ENCODE measurements around the gene OLA1.

The OLA1 gene

DNA sequence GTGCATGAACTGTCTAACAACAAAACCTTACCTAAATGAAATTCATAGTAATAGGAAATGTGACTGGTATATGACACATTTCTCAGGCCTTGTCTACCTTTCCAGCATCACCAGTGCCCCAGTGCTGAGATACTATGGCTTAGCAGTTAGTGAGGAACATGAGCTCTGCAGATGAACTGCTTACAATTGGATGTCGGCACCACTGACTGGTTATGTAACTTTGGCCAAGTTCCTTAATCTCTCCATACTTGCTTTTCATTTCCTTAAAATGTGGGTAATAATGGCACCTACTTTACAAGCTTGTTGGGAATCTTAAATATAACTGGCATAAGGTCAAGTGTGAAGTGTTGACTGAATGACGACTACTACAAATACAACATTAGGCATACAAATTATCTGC, 136.3 kb downstream of the OLA1 start:
- DNase-seq = no peak

DNA sequence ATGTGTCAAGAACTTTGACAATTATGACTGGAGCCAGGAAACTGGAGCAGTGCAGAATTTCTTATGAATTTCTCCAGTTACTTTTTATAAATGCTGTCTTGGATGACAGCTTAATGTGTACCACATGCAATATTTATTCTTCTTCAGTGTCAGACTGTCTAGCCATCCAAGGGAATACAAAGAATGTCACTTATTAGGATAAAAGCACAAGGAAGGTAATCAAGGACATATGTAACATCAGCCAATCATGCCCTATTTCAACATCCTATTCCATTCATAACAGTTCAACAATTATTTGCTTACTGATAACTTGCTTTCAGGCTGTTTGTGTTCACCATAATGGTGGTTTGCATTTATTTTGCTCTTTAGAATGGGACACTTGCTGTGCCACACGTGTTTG, 139.8 kb downstream of the OLA1 start:
- no peak for DNase-seq

DNA sequence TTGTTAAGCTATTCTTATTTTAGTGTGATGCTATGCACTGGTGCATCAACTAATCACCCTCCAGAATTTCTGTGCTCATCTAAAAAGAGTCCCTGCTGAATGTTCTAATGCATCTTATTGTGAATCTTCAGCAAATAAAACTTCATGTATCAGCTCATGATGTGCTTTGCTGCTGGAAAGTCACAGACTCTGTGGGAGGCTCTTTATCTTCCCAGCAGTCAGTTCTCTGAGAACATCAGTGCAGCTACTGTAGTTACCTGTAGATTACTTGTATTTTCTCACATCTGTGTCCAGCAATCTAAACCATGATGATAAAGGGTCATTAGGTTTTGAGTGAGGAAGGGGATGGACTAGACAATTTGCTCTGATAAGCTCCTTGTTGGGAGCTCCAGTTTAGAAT, 141.6 kb downstream of the OLA1 start:
- no peak for DNase-seq

- DNase-seq = no peak
These were observed 153.8 kb downstream of the OLA1 start for GRCh38 chr2:174094542-174094941.

- no peak for DNase-seq
These were observed 157.9 kb downstream of the OLA1 start for GRCh38 chr2:174090476-174090875.

GRCh38 chr2:174088706-174089460, 159.4 kb downstream of the OLA1 start:
- DNase-seq = no peak

- no peak for DNase-seq
These were observed 161.6 kb downstream of the OLA1 start for GRCh38 chr2:174086708-174087107.

DNA sequence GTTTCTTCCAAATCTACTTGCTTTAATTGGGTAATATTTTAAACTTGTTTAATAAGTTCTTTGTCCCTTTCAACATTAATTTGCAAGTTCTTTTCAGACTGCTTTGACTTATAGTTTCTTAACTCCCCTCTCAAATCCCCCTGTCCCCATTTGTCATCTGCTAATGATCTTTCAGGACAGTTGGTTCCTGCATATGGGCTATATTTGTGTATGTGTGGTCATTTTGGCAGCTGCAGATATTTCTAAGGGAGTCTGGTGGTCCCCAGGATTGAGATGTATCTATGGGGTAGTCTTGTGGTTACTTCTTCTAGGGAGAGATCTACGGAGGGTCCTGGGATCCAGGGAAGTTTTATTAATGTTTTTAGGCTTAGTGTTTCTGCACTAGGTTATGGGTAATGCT, 162.6 kb downstream of the OLA1 start:
- DNase-seq = no peak

DNA sequence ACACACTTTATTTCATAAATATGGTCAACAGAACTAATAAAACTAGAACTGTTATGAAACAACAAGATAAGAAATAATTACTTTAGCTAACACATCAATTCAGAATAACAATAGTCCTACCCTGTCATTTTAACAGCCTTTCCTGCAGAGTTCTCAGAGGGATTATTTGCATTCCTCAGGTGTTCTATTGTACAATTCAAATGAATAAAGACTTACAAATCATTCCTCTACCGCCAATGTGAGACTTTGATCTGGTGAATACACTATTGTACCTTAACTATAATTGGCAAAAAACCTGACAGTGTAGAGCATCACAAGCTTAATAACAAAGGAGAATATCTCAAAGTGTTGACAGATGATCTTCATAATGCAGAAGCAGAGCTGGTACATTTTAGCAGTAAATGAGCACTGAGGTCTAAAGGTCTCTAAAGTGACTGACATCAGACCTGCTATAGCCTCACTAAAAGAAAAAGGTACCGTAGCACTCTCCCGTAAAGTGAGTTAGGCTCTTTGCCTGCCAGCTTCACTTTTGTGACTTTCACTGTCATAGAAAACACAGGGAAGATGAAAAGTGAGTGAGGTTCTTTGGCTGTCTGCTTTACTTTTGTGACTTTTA, 164.4 kb downstream of the OLA1 start:
- DNase-seq = no peak

DNA sequence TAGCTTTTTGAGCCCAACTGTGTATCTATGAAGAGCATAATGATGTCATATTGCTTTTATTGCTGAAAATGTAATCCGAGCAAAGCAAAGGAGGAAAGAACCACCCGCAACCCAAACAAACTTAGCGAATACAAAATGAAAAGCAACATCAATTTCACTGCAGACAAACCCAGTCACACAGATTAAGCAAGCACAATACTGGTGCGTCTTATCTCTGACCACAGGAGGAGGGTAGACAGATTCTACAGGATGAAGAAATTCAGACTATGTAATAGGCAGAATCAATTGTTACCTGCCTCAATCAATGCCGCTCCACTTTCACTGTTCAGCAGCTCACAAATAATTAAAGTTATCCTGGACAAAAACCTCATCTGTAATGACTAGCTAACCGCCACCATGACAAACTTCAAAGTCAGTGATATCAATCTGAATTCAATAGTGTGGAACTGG, 167.6 kb downstream of the OLA1 start:
- DNase-seq = no peak

DNA sequence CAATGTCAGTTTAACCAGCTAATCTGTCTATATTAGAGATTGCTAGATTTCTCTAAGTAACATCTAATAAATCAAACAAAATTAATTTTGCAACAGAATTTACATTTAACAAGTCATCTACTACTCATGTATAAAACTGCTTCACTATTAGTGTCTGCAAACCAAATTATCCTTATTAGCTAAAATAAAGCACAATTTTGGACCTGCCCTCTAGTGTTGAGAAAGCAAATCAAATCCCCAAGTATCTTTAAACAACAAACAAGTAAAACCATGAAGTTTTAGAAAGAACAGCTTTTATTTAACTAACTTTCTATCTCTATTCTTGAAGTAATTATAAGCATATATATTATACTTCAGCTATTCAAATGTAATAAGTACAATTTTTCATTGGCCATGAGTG, 170.1 kb downstream of the OLA1 start:
- no peak for DNase-seq

DNA sequence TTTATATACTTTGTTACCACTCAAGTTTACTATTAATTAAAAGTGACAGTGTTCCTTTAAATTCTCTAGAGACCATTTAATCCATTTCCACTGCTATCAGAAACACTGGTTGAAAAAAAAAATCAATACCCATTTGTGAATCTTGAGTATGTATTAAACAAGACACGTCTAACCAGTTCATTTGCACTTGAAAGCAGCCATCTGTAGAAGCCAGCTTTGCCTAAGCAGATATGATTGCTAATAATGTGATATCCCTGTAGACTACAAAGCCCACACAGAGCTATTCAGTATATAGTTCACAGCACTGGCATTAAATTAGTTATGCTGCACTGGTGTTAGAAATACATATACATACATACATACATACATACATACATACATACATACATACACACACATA, 171.4 kb downstream of the OLA1 start:
- no peak for DNase-seq

DNA sequence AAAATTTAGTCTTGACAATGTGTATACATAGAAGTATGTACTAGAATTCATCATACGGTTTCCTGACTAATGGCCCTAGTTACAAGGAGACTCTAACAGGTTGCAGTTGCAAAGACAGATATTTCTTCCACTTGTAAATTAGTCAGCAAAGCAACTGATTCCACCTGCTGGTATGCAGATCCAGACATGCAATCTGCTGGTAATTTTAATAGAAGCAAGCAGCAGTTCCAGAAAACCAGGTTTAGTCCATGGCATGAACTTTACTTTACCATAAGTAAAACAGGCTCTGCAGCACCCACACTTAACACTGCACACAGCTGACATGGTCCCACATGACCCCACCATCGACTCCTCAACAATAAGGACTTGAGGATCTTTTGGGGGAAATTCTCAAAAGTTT, 172.3 kb downstream of the OLA1 start:
- DNase-seq = no peak

DNA sequence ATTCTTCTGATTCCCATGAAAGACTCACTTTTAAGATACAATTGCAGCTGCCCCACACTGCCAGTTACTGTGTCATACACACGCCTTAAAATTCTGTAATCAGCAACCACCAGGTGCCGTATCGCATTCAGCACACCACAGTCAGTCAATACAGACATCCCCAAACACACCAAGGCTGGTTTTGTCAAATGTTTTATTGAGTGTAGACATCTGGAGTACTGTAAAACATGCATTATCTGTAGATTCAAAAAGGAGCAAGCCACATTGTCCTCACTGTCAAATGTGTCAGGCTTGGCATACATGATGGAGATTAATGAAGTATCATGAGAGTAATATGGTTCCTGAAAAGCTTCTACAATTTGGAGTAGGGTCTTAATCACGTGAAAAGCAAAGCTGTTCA, 173.5 kb downstream of the OLA1 start:
- no peak for DNase-seq

DNA sequence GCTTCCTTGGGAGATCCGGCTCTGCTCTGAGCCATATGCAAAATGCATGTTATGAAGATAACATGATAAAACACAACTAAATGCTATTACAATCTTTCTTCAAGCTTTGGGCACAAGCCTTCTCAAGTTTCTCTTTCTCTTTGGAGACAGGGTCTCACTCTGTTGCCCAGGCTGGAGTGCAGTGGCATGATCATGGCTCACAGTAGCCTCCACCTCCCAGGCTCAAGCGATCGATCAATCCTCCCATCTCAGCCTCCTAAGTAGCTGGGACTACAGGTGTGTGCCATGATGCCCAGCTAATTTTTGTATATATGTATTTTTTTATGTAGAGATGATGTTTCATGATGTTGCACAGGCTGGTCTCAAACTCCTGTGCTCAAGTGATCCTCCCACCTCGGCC, 175.5 kb downstream of the OLA1 start:
- DNase-seq = no peak

- no peak for DNase-seq
These were observed 176.3 kb downstream of the OLA1 start for GRCh38 chr2:174072069-174072468.

GRCh38 chr2:174071321-174071720, 177.0 kb downstream of the OLA1 start:
- DNase-seq = no peak

GRCh38 chr2:174070281-174070680, 178.1 kb downstream of the OLA1 start:
- no peak for DNase-seq

DNA sequence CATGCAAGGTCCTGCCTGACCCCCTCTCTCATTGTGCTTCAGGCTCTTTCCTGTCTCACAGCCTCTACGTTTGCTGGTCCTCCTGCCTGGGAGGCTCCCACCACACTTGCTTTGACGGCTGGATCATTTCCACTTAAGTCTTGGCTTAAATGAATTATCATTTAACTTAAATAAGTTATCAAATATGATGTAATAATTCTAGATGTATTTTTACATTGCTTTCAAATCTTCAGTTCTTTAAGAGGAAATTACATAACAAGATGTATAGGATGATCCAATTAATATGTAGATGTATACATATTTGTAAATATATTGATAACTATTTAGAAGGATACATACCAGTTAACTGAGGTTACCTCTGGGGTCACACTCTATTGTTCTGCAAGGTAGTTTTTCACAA, 180.5 kb downstream of the OLA1 start:
- no peak for DNase-seq

- no peak for DNase-seq
These were observed 181.5 kb downstream of the OLA1 start for GRCh38 chr2:174066871-174067270.

DNA sequence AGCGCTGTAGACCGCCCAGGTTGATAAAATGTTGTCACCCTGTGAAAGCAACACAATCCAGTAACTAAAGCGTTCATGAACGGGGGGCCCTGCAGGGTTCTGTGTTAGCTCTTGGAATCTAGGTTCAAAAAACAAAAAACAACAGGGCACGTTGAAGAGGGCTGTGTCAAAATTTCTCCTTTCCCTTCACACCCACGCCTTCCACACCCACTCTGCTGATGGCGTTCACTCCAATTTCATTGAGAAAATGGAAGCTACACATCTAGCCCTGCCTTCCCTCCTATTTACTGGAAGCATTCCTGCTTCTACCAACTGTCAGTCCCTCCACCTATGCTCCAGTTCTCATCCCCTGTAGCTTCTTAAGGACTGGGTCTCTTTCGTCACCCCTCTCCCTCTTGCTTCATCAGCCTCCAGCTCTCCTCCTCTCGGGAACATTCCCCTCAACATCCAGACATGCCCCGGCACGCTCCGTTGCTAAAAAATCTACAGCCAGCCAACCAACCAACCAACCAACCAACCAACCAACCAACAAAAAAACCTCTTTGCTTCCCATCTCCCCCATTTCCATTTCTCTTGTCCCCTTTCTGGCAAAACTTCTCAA, 184.7 kb downstream of the OLA1 start:
- DNase-seq = no peak

GRCh38 chr2:174062934-174063333, 185.4 kb downstream of the OLA1 start:
- DNase-seq = no peak

DNA sequence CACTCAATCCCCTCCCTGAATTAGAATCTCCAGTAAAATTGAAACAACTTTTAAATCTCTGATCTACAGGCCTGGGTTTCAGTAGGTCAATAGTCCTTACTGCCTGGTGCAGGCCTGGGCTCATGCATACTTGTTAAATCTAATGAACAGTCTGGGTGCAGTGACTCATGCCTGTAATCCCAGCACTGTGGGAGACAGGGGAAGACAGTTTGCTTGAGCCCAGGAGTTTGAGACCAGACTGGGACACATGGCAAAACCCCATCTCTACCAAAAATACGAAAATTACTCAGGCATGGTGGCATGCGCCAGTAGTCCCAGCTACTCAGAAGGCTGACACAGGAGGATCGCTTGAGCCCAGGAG, 188.5 kb downstream of the OLA1 start:
- no peak for DNase-seq

DNA sequence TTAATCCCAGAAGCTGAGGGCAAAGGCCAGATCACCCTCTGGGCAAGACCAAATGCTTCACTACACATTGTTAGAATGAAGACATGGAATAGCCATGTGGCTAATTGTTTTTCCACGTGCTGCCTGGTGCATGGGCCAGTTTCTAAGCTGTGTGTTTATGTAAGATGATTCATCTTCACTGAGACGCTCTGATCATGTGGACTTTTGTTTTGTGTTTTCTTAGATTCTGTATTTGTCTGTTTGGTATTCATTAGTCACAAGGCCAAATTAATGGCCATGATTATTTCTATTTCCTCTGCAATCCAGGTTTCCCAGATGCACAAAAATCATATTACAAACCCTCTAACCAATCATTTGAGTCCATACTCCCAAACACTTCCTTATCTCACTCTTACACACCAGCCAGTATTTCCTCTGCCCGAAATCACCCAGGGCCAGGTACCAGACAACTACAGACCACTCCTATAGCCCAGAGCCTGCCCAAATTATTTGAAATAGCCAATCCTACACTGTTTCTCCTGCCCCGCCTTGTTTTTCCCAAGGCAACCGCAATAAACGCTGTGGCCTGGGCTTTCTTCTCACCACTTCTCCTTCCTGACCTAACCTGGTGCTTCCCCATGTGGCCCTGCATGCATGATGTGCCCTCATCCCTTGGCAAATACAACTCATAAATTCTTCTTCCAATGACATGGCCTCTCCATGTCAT, 189.0 kb downstream of the OLA1 start:
- no peak for DNase-seq

Measured in stimulated activated CD4-positive, alpha-beta T cell treated with anti-CD3 and anti-CD28 coated beads, Interleukin-2, amount 100 ng/mL, for 24 hours (primary cell).